GM13977 (cell line): ENCODE data around the gene CACNA1H.

ENCODE experiments used
- DNase-seq: peaks from one replicate; pipeline ENCODE4 v3.0.0; 2012; ENCODE audit warnings: low spot score
- in situ Hi-C: fragments of 300-500 bp; cut with MboI; formaldehyde crosslinking; loops from one replicate; pipeline ENCODE4 v1.12.0; 2022; ENCODE audit warnings: low sequenced_read_pairs, low pct_unique_long_range_greater_than_20kb, mixed read lengths, inconsistent platforms; ENCODE audit not compliant: unreplicated experiment
- TF ChIP-seq, protein P1 (sequence below): IDR thresholded peaks from 2 replicates; pipeline ENCODE4 v1.5.1; 2012; ENCODE audit warnings: mild to moderate bottlenecking, control low read depth; ENCODE audit not compliant: insufficient read depth; ENCODE audit errors: extremely low read depth, missing control alignments

CACNA1H gene

GRCh38 chr16:1159973-1160772, 7.3 kb downstream of the CACNA1H start:
- in situ Hi-C loops = no loop called here
- TF ChIP-seq, protein P1, sequence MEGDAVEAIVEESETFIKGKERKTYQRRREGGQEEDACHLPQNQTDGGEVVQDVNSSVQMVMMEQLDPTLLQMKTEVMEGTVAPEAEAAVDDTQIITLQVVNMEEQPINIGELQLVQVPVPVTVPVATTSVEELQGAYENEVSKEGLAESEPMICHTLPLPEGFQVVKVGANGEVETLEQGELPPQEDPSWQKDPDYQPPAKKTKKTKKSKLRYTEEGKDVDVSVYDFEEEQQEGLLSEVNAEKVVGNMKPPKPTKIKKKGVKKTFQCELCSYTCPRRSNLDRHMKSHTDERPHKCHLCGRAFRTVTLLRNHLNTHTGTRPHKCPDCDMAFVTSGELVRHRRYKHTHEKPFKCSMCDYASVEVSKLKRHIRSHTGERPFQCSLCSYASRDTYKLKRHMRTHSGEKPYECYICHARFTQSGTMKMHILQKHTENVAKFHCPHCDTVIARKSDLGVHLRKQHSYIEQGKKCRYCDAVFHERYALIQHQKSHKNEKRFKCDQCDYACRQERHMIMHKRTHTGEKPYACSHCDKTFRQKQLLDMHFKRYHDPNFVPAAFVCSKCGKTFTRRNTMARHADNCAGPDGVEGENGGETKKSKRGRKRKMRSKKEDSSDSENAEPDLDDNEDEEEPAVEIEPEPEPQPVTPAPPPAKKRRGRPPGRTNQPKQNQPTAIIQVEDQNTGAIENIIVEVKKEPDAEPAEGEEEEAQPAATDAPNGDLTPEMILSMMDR = no peak
- DNase-seq = no peak

DNA sequence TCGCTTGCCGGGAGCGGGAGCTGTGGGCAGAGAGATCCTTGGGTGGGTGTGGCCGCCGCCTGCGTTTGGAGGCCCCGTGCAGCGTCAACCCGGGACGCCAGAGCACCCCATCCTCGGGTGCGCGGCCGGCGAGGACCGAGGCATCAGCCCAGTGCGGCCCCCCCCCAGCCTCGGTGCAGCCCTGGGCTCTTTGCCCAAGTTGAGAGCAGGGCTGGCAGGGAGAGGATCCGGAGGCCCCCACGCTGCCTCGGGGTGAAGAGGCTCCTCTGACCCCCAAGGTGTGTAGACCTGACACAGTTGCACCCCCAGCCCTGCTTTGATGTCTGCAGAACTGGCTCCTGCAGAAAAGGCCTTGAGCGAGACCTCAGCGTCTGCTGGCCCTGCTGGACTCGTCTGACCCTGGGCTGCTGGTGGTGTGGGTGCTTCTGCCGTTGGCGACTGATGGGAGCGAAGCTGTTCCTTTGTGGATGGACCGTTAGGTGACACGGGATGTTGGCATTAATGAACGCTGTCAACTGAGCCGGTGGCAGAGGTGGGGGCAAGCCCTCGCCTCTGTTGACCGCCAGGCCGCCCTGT, 8.0 kb downstream of the CACNA1H start:
- in situ Hi-C loops = no loop called here
- DNase-seq = no peak
- TF ChIP-seq, protein P1 = no peak

GRCh38 chr16:1162701-1163566, 10.0 kb downstream of the CACNA1H start:
- no peak for DNase-seq
- TF ChIP-seq, protein P1 = no peak
- in situ Hi-C loops = no loop called here

DNA sequence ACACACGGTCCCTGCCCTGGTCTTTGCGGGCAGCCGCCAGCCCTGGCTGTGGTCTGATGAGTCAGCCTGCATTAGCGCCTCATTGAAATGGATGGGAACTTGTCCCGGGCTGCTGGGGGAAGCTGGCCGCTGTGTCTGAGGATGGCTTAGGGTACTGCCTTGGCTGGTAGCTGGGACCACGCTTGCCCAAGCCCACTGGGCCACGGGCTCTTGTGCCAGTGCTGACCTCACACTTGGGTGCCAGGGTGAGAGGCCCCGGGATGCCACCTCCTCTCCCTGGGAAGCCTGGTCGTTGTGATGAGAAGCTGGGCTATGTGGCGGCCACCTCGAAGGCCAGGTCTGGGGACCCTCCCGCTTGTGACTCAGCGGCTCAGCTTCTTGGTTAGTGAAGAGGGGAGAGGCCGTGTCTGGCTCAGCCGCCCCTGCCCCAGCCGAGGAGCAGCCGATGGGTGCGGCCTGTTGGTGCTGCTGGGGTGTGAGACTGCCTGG, 10.7 kb downstream of the CACNA1H start:
- DNase-seq = no peak
- in situ Hi-C loops = no loop called here

GRCh38 chr16:1164382-1164781, 11.5 kb downstream of the CACNA1H start:
- TF ChIP-seq, protein P1 = no peak
- DNase-seq = no peak
- in situ Hi-C loops = no loop called here

More for the DNA sequence above, 10.7 kb downstream of the CACNA1H start:
- TF ChIP-seq, protein P1 = no peak

- no peak for DNase-seq
- TF ChIP-seq, protein P1 = no peak
- in situ Hi-C loops = no loop called here
These were observed 12.1 kb downstream of the CACNA1H start for GRCh38 chr16:1164975-1165374.
